Kidney (tissue), 14 donors: ENCODE data around the gene TCERG1L. TPM values are rescaled to one million over a fixed set of nuclear protein-coding genes. Genes with fewer than 3 reads are reported as not detected.
A peak's percentile ranks its signal among the peaks of the same experiment; 100 is the strongest.
"Not testable (repeated sequence)": the region's sequence is repeated elsewhere in the genome, so short reads cannot be mapped to it uniquely, and the experiment has no call there.

Source experiments
- DNase-seq, 5 donors: peaks; one replicate each; pipeline ENCODE4 v3.0.0-alpha.2; 2013 to 2020
- FAIRE-seq: peaks from 2 replicates; lab custom pipeline; 2012; peaks lifted over from hg19 to GRCh38; lab: Jason Lieb, UNC
- H3K27ac ChIP-seq, 2 donors: one replicate each; pipeline ENCODE4 v1.7.0; 2013; ENCODE audit warnings: low read depth in 2 of 2, low read length in 2 of 2, inconsistent platforms in 1 of 2
- H3K27me3 ChIP-seq: one replicate; pipeline ENCODE4 v1.7.1; 2013; ENCODE audit warnings: low read length, inconsistent platforms; ENCODE audit not compliant: control insufficient read depth, insufficient read depth
- H3K36me3 ChIP-seq, 3 donors: one replicate each; pipeline versions ENCODE4 v1.7.0 to v1.7.1; 2013; ENCODE audit warnings: low read length in 3 of 3, control low read depth in 1 of 3, inconsistent platforms in 1 of 3; ENCODE audit not compliant: insufficient read depth in 3 of 3, control insufficient read depth in 2 of 3
- H3K4me1 ChIP-seq, 3 donors: one replicate each; pipeline versions ENCODE4 v1.7.0 to v1.7.1; 2013; ENCODE audit warnings: low read length in 3 of 3, inconsistent platforms in 1 of 3, low read depth in 1 of 3; ENCODE audit not compliant: control insufficient read depth in 2 of 3, insufficient read depth in 2 of 3
- H3K4me3 ChIP-seq, 3 donors: one replicate each; pipeline versions ENCODE4 v1.7.0 to v1.8.1; 2013; ENCODE audit warnings: low read length in 3 of 3, control low read depth in 1 of 3, inconsistent platforms in 1 of 3
- H3K9ac ChIP-seq, 3 donors: one replicate each; pipeline versions ENCODE4 v1.7.0 to v1.7.1; 2013; ENCODE audit warnings: low read length in 3 of 3, control low read depth in 1 of 3, inconsistent platforms in 1 of 3
- H3K9me3 ChIP-seq, 3 donors: one replicate each; pipeline versions ENCODE4 v1.7.0 to v1.7.1; 2013; ENCODE audit warnings: low read length in 3 of 3, control low read depth in 1 of 3, inconsistent platforms in 1 of 3; ENCODE audit not compliant: control insufficient read depth in 2 of 3, insufficient read depth in 1 of 3
- CTCF ChIP-seq: IDR thresholded peaks from 3 replicates; pipeline ENCODE4 v1.5.1; 2012; ENCODE audit warnings: mild to moderate bottlenecking, moderate library complexity, borderline replicate concordance; ENCODE audit not compliant: insufficient read depth; ENCODE audit errors: extremely low read depth
- intact Hi-C: fragments of 100-400 bp; cut with DNase I; formaldehyde crosslinking; loops from one replicate; pipeline ENCODE4 v1.11.1; 2022
- polyA plus RNA-seq: library from polyadenylated mRNA; stranded (reverse); fragments of 350-450 nt; fragmentation: Illumina TruSeq; extraction: RNeasy Lipid Tissue Mini Kit (QIAGEN cat#74804); gene quantifications from one replicate; pipeline ENCODE4 v1.2.3, GENCODE V29; 2014; ENCODE audit warnings: low read depth, low replicate concordance; ENCODE audit not compliant: insufficient read depth
- total RNA-seq: library from RNA; stranded (reverse); fragmentation: NEBNext Ultra II Directional; extraction: Animal tissue kit (Norgen Biotek cat#: 25700); gene quantifications from one replicate; pipeline ENCODE4 v1.2.1, GENCODE V29; 2021
- donor health status: control.
- donor health status: control.
- donor health status: control.
- donor health status: control.
- donor health status: control.
- donor health status: DM: yes; HTN: yes; CAD: no.
- donor health status: Normal renal cell carcinoma (clear cell type).

The TCERG1L gene
- total and polyA plus RNA-seq, 2 donors from 2014 or later, result not detected

GRCh38 chr10:131155876-131156230 lies 155.7 kb downstream of the TCERG1L start:
- TF ChIP-seq CTCF, result no peak
- no peaks in the 10 kb centered on the region for H3K36me3 ChIP-seq
- no peak overlapping the region for H3K4me3 ChIP-seq
- H3K9me3 ChIP-seq, result peaks cover 0 to 12% (median 0%) of the 10 kb centered on the region in 3 donors
- DNase-seq (peak in 1 of 5 donors; percentile 57), FAIRE-seq (no peak)
- no peak overlapping the region for H3K27ac ChIP-seq
- H3K4me1 ChIP-seq, result no peaks in the 10 kb centered on the region
- H3K27me3 ChIP-seq, result no peaks in the 10 kb centered on the region
- H3K9ac ChIP-seq, result no peak overlapping the region
- intact Hi-C loops, result no loop called here

- no peak overlapping the region for H3K27ac ChIP-seq
- no peaks in the 10 kb centered on the region for H3K36me3 ChIP-seq
- no peak for FAIRE-seq
- no peak overlapping the region for H3K4me3 ChIP-seq
- H3K9ac ChIP-seq, result no peak overlapping the region
- TF ChIP-seq CTCF, result no peak
- H3K27me3 ChIP-seq, result no peaks in the 10 kb centered on the region
- no peak for DNase-seq
- peaks cover 0 to 12% (median 0%) of the 10 kb centered on the region in 3 donors for H3K9me3 ChIP-seq
- H3K4me1 ChIP-seq, result no peaks in the 10 kb centered on the region
- intact Hi-C loops, result no loop called here
Observed at GRCh38 chr10:131155218-131155875, 156.2 kb downstream of the TCERG1L start.

GRCh38 chr10:131154306-131155025 lies 157.1 kb downstream of the TCERG1L start:
- intact Hi-C loops, result no loop called here
- H3K9ac ChIP-seq, result no peak overlapping the region
- H3K27me3 ChIP-seq, result no peaks in the 10 kb centered on the region
- peaks cover 0 to 12% (median 0%) of the 10 kb centered on the region in 3 donors for H3K9me3 ChIP-seq
- H3K4me3 ChIP-seq, result no peak overlapping the region
- no peak overlapping the region for H3K27ac ChIP-seq
- H3K4me1 ChIP-seq, result no peaks in the 10 kb centered on the region
- FAIRE-seq (no peak), DNase-seq (no peak)
- no peaks in the 10 kb centered on the region for H3K36me3 ChIP-seq
- no peak for TF ChIP-seq CTCF

GRCh38 chr10:131152456-131152855 lies 159.1 kb downstream of the TCERG1L start:
- FAIRE-seq, H3K9ac ChIP-seq, H3K27me3 ChIP-seq, H3K36me3 ChIP-seq, H3K4me1 ChIP-seq, H3K27ac ChIP-seq, H3K4me3 ChIP-seq, DNase-seq, intact Hi-C loops: not testable (repeated sequence)
- H3K9me3 ChIP-seq, result peaks cover 0 to 12% (median 0%) of the 10 kb centered on the region in 3 donors
